ENCODE data around the gene OR52J3. TPM values are rescaled to one million over a fixed set of nuclear protein-coding genes. Genes with fewer than 3 reads are reported as not detected.

Gene OR52J3
- total and polyA plus RNA-seq, 4 donors: not detected

DNA sequence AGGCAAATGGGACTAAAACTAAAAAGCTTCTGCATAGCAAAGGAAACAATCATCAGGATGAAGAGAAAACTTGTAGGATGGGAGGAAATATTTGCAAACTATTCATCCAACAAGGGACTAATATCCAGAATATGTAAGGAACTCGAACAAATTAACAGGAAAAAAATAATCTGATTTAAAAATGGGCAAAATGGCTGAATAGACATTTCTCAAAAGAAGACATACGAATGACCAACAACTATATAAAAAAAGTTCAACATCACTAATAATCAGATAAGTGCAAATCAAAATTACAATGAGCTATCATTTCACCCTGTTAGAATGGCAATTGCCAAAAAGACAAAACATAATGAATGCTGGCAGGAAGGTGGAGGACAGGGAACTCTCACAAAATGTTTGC is 35.1 kb downstream of the OR52J3 start (continued):
- TF ChIP-seq CTCF (IDR thresholded peaks at IDR 0.05; ENCODE audit: low read depth, low read length, missing input control) (no peak), YY1 (IDR thresholded peaks at IDR 0.05) (no peak), GABPA (IDR thresholded peaks at IDR 0.05 in 1 of 2, conservative IDR thresholded peaks at IDR 0.05 in 1 of 2) (no peak), FOXA2 (IDR thresholded peaks at IDR 0.05) (no peak), EGR1 (IDR thresholded peaks at IDR 0.05; ENCODE audit: low read depth in 2 of 2) (no peak), RAD21 (IDR thresholded peaks at IDR 0.05) (no peak), HNF4A (conservative IDR thresholded peaks at IDR 0.05) (no peak)

DNA sequence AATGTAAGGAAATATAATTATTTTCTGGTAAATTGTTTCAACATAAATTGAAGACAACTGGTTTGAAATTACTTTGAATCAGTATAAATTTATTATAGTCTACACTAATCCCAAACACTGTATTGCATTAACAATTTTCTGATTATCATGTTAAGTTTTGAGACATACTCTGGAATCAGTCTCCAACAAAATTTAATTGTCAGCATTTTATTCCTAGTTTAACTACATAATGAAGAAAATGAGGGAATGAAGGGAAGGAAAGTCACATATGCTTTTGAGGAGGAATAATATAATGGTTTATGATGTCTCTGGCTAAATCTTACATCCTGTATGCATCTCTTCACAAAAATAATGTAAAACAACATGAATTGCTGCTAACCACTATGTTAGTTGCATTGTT is 37.3 kb downstream of the OR52J3 start:
- no peaks in the 10 kb centered on the region for H3K36me3 ChIP-seq (ENCODE audit: control insufficient read depth in 4 of 4, insufficient read depth in 3 of 4, low read depth in 1 of 4, low read length in 3 of 4)
- TF ChIP-seq MAX (IDR thresholded peaks at IDR 0.05) (no peak), YY1 (IDR thresholded peaks at IDR 0.05) (no peak), EGR1 (IDR thresholded peaks at IDR 0.05; ENCODE audit: low read depth in 2 of 2) (no peak), SP1 (IDR thresholded peaks at IDR 0.05) (no peak), FOXA1 (IDR thresholded peaks at IDR 0.05) (no peak), ZBTB33 (IDR thresholded peaks at IDR 0.05) (no peak), HNF4A (conservative IDR thresholded peaks at IDR 0.05) (no peak), TAF1 (conservative IDR thresholded peaks at IDR 0.05) (no peak), RAD21 (IDR thresholded peaks at IDR 0.05) (no peak), JUND (IDR thresholded peaks at IDR 0.05) (no peak), HNF4G (IDR thresholded peaks at IDR 0.05) (no peak), GABPA (IDR thresholded peaks at IDR 0.05 in 1 of 2, conservative IDR thresholded peaks at IDR 0.05 in 1 of 2) (no peak)
- TF ChIP-seq, protein P1, sequence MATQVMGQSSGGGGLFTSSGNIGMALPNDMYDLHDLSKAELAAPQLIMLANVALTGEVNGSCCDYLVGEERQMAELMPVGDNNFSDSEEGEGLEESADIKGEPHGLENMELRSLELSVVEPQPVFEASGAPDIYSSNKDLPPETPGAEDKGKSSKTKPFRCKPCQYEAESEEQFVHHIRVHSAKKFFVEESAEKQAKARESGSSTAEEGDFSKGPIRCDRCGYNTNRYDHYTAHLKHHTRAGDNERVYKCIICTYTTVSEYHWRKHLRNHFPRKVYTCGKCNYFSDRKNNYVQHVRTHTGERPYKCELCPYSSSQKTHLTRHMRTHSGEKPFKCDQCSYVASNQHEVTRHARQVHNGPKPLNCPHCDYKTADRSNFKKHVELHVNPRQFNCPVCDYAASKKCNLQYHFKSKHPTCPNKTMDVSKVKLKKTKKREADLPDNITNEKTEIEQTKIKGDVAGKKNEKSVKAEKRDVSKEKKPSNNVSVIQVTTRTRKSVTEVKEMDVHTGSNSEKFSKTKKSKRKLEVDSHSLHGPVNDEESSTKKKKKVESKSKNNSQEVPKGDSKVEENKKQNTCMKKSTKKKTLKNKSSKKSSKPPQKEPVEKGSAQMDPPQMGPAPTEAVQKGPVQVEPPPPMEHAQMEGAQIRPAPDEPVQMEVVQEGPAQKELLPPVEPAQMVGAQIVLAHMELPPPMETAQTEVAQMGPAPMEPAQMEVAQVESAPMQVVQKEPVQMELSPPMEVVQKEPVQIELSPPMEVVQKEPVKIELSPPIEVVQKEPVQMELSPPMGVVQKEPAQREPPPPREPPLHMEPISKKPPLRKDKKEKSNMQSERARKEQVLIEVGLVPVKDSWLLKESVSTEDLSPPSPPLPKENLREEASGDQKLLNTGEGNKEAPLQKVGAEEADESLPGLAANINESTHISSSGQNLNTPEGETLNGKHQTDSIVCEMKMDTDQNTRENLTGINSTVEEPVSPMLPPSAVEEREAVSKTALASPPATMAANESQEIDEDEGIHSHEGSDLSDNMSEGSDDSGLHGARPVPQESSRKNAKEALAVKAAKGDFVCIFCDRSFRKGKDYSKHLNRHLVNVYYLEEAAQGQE (IDR thresholded peaks at IDR 0.05): no peak
- H3K27ac ChIP-seq (ENCODE audit: low read depth in 1 of 2, low read length in 2 of 2): no peak overlapping the region
- peaks cover 0 to 4% (median 0%) of the 10 kb centered on the region in 4 donors for H3K9me3 ChIP-seq (ENCODE audit: control insufficient read depth in 4 of 4, low read length in 3 of 4)
- no peak overlapping the region for H3K4me3 ChIP-seq (ENCODE audit: low read depth in 1 of 3, low read length in 3 of 3)
- H3K4me1 ChIP-seq (ENCODE audit: control insufficient read depth in 4 of 4, insufficient read depth in 4 of 4, low read length in 3 of 4): peaks cover 0 to 2% (median under 1%) of the 10 kb centered on the region in 4 donors
- no peak for DNase-seq (ENCODE audit: low spot score)
- no peak overlapping the region for H3K9ac ChIP-seq (ENCODE audit: low read depth in 1 of 2, low read length in 2 of 2)
- H3K27me3 ChIP-seq (ENCODE audit: control insufficient read depth in 4 of 4, insufficient read depth in 4 of 4, low read length in 3 of 4): peaks cover 0 to 7% (median 1%) of the 10 kb centered on the region in 4 donors
